GM18498 (cell line): Measurements from ENCODE around the gene SYNE4.
"Not testable (repeated sequence)": the region's sequence is repeated elsewhere in the genome, so short reads cannot be mapped to it uniquely, and the experiment has no call there.

Source experiments
- ATAC-seq: cut with Tn5 transposase; IDR thresholded peaks from one replicate; pipeline ENCODE4 v1.9.1; 2021; ENCODE audit warnings: mild to moderate bottlenecking, moderate library complexity; ENCODE audit not compliant: unreplicated experiment

Gene SYNE4, protein sequence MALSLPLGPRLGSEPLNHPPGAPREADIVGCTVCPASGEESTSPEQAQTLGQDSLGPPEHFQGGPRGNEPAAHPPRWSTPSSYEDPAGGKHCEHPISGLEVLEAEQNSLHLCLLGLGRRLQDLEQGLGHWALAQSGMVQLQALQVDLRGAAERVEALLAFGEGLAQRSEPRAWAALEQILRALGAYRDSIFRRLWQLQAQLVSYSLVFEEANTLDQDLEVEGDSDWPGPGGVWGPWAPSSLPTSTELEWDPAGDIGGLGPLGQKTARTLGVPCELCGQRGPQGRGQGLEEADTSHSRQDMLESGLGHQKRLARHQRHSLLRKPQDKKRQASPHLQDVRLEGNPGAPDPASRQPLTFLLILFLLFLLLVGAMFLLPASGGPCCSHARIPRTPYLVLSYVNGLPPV

DNA sequence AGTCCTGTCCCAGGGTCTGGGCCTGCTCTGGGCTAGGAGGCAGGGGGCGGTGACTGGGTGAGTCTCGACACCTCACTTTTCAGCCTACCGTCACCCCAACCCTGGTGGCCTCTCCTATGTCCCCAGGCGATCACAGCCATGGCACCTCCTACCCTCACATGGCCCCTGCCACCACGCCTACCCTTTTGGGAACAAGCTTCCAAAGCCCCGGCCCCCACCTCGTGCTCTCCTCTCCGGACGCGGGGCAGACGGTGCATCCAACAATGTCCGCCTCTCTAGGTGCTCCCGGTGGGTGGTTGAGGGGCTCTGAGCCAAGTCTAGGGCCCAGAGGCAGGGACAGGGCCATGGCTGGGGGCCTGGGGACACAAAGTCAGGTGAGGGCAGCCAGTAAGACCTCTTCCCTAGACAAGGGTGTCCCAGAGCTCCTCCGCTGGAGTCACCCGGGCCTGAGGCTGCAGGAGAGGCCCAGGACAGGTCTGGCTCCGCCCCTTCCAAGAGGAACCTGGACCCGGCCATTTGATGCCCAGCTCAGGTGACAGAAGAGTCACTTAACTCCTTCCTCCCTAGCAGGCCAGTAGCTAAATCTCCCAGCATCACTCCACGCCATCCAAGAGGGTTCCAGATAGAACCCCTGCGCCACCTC, at the start of gene SYNE4:
Gene SYNE4 (minus strand): TSS at position 478 of the 643 bp plus-strand sequence. CDS start 132 bp downstream, at position 346.
- no peak for ATAC-seq

DNA sequence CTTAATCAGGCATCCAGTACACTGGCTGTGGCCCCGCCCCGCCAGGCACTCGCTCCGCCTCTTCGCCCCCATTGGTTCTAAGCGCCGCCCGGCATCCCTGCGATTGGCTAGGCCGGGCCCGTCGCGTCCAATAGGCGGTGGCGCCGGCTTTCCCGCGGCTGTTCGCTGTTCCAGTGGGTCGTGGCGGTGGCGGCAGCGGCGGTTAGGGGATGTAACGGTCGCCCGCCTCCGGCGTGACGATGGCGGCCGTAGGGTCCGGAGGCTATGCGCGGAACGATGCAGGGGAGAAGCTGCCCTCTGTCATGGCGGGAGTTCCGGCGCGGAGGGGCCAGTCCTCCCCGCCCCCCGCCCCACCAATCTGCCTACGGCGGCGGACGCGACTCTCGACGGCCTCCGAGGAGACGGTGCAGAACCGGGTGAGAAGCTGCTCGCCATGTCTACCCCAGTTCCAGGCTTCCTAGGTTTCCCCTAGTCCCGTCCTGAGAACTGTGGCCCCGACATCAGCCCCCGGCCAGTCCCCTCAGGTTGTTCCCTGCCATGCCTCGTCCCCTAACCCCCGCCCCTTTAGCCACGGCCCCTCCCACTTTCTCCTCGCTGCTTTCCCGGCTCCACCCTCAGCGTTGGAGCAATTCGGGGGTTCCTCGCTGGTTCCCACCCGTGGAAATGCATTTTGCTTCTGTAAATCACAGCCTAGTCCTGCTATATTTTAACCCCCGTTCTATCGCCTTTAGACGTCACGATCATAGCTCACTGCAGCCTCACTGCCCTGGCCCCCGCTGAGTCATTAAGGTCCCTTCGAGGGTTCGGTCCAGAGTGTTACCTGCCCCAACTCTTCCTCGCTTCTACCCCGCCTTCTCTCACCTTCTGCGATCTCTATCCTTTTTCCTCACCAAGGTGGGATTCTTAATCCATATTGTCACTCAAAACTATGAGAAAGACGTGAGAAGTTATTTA, 46.4 kb upstream of the SYNE4 start, which contains the start of gene WDR62:
Gene WDR62 (plus strand): TSS at position 165 of the 954 bp plus-strand sequence. CDS start 75 bp downstream, at position 240.
- ATAC-seq = peak; percentile 77

DNA sequence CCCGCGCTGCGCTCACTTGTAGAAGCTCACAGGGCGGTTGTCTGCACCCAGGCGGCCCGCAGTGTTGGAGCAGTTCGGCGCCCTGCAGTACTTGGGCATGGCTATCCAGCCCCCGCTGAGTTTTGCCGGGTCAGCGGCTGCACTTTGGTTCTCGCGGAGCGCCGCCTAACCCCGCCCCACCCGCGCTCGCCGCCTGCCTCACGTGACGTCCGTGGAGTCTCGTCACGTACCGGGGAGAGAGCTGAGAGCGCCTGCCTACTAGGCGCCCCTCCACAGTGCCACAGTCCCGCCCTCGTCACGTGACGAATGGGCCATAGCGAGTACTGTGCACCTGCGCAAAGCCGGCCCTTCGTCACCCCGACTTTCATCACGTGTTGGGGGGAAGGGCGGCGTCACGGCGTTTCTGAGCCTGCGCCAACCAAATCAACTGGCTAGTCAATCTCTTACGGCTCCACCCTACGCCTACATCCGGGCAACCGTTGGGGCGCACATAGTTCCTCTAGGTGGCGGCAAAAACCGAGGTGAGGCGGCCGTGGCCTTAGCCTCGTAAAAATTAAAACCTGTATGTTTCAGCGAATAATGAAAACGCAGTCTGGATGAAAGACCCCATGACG, 45.6 kb upstream of the SYNE4 start, which contains the start of gene THAP8:
Gene THAP8 (minus strand): TSS at position 167 of the 614 bp plus-strand sequence. CDS start 68 bp downstream, at position 99.
- ATAC-seq = peak; percentile 81

DNA sequence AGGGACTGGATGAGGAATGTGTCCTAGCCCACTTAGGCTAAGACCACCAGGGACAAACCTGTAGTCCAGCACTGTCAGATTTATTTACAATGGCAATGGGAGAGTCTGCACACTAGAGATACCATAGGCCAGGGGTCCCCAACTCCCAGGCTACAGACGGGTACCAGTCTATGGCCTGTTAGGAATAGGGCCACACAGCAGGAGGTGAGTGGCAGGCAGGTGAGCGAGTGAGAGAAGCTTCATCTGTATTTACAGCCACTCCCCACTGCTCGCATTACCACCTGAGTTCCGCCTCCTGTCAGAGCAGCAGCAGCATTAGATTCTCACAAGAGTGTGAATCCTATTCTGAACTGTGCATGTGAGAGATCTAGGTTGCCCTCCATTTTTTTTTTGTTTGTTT, 43.0 kb upstream of the SYNE4 start:
- ATAC-seq = no peak

DNA sequence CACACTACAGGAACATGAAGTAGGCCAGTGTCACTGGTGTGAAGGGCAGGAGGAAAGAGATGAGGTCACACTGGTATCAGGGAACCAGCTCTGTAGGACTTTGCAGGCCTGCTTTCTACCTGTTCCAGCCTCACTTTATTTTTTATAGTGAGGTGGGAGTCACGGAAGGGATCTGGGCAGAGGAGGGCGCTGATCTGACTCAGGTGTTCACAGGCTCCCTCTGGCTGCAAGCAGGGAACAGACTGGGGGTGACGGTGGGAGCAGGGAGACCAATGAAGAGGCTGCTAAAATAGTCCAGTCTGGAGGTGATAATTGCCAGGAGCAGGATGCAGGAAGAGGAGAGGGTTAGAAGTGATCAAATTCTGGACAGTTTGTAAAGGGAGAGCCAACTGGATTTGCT, 42.6 kb upstream of the SYNE4 start:
- no peak for ATAC-seq

DNA sequence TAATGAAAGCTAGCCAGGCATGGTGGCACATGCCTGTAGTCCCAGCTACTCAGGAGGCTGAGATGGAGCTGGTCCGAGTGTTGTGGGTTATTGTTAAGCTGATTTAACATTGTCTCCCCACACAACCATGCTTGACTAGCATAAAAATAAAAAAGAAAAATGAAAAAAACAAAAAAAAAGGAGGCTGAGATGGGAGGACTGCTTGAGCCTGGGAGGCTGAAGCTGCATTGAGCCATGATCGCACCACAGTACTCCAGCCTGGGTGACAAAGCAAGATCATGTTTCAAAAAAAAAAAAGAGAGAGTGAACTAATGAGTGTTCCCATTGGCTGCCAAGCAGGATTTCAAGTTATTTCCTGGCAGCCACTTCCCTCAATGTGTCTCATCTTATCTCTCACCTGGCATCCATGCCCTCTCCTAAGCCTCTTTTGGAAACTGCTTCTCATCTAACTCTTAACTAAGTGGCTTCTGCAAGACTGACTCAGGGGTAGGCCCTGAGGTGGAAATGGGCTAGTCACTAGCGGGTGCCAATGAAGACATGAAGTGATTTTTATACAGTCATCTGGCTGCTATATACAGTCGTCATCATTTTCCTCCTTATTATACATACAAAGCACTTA, 40.6 kb upstream of the SYNE4 start:
- no peak for ATAC-seq

DNA sequence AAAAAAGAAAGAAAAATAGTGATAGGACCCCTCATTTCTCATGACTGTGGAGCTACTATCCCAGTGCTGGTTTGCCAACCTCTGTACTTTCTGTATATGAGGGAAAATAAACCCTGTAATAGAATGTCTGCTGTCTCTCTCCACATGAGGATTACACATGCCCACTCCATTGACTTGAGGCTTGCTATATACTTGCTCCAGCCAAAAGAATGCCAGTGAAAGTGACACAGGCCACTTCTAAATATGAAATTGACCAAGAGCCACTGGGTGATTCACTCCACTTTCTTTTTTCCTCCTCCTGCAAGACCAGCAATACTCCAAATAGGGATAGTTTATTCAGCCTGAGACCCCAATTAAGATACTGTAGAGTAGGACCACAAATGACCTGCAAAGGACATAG, 39.2 kb upstream of the SYNE4 start:
- no peak for ATAC-seq

DNA sequence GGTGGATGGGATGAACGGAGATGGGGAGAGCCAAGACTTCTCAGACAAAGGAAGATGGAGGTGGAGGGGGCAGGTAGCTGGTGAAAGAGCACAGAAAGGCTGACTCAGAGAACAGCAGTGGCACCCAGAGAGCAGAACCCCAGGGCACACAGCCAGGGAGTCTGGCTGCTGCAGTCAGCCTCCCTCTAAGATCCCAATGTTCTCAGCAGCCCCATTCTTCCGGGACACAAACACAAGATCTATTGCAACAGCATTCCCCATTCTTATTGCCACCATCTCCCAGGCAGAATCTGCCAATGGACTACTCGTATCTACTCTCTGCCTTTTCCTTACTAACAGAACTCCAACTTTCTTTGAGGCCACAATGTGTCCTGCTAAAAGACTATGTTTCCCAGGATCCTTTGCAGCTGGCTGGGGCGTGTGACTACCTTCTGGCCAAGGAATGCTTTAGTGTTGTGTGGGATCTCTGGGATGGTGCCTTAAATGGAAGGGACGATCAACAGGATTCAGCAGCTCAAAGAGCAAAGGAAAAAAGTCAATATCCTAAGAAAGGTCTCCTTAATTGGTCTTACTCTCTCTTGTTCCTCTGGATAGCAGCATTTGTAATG, 37.9 kb upstream of the SYNE4 start:
- ATAC-seq = no peak

DNA sequence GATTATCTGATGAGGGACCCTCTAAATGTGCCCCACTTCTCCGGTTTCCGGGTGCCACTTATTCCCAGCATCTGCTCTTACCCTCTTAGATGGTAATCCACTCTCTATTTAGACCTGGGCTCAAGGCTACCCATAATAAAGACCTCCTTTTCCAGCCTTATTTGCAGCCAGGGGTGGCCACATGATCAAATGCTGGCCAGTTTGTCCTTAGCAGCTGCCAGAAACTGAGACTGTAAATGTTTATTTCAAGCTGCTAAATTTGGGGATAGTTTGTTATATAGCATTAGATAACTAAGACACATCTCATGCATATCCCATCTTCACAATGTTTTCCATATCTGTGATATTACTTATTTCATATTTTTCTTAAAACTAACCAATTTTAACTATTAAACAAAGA, 35.3 kb upstream of the SYNE4 start:
- no peak for ATAC-seq

DNA sequence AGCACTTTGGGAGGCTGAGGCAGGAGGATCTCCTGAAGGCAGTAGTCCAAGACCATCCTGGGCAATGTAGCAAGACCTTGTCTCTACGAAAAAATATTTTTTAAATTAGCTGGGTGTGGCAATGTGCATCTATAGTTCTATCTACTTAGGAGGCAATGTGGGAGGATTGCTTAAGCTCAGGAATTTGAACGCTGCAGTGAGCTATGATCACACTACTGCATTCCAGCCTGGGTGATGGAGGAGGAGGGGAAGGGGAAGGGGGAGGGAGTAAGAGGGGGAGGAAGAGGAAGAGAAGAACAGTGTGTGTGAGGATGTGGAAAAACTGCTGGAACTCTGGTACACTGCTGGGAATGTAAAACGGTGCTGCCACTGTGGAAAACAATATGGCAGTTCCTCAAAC, 33.2 kb upstream of the SYNE4 start:
- no peak for ATAC-seq

DNA sequence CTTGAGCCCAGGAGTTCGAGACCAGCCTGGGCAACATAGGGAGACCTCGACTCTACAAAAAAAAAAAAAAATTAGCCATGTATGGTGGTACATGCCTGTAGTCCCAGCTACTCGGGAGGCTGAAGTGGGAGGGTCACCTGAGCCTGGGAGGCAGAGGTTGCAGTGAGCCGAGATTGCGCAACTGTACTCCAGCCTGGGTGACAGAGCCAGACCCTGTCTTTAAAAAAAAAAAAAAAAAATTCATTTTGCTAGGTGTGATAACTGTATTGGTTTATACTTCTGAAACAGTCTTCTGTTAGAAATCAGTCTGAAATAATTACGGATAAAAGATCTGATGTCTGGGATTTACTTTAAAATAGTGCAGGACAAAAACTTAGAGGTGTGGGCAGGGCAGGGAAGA, 32.5 kb upstream of the SYNE4 start:
- ATAC-seq = not testable (repeated sequence)

DNA sequence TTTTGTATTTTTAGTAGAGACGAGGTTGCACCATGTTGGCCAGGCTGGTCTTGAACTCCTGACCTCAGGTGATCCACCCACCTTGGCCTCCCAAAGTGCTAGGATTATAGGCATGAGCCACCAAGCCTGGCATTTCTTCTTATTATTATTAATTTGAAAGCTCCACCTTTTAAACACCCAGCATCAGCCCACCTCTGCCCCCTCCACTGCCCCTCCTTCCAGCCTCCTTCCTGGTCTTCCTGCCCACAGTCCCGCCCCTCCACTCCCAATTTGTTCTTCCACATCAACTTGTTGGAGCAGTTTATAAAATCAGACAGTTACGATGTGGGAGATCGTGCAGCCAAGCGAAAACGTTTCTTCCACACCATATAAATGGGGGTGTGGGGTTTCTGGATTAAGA, 31.9 kb upstream of the SYNE4 start:
- ATAC-seq = no peak

DNA sequence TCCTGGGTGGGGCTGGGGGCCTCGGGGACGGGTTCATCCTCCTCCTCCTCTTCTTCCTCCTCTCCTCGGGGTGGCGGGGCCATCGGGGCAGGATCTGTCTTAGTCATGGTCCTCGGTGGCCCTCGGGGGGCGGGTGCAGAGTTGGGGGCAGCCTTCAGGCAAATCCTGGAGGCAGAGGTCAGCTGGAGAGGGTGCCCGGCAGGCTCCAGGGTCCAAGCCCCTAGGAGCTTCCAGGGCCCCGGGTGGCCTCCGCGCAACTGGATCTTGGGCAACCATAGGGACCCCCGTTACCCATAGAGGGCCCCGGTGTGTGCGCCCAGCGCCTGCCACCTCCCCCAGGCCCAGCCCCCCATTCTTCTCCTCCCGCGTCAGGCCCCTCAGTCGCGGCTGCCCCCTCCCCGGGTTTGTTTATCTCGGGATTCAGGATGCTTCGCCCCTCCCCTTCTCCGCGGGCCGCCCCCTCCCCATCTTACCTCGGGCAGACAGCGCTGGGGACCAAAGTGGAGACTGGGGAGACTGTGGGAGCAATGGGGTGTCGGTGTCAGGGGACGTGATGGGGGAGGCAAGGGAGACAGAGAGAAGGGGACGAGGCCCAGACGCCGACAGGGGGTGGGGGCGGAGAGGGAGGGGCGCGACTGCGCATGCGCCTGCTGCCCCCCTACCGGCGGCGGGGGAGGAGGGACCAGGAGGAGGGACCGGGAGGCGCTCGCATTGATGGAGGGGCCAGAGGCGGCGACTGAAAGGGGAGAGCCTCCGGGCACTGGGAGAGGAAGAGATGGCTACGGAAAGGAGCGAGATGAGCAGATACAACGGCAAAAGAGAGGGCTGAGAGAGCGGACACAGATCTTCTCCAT, 23.9 kb upstream of the SYNE4 start, which contains the start of gene CLIP3:
Gene CLIP3 (minus strand): TSS at position 623 of the 854 bp plus-strand sequence. CDS start 516 bp downstream, at position 107.
- ATAC-seq = no peak

DNA sequence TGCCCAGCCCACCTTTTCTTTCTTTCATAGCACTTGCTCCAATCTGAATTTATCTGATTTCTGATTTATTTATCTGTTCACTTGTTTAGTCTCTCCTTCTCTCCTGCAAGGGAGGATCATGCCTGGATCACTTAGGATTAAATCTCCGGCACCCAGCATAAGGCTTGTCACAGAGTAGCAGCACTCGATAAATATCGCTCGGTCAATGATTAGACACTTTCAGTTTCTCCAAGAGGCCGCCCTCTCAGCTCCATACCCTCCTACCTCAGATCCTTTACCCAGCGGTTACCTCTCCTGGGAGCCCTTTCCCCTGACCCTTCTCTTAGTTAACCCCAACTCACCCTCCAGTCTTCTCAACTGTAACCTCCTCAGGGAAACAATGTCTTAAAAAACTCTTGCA, 22.7 kb upstream of the SYNE4 start:
- no peak for ATAC-seq

DNA sequence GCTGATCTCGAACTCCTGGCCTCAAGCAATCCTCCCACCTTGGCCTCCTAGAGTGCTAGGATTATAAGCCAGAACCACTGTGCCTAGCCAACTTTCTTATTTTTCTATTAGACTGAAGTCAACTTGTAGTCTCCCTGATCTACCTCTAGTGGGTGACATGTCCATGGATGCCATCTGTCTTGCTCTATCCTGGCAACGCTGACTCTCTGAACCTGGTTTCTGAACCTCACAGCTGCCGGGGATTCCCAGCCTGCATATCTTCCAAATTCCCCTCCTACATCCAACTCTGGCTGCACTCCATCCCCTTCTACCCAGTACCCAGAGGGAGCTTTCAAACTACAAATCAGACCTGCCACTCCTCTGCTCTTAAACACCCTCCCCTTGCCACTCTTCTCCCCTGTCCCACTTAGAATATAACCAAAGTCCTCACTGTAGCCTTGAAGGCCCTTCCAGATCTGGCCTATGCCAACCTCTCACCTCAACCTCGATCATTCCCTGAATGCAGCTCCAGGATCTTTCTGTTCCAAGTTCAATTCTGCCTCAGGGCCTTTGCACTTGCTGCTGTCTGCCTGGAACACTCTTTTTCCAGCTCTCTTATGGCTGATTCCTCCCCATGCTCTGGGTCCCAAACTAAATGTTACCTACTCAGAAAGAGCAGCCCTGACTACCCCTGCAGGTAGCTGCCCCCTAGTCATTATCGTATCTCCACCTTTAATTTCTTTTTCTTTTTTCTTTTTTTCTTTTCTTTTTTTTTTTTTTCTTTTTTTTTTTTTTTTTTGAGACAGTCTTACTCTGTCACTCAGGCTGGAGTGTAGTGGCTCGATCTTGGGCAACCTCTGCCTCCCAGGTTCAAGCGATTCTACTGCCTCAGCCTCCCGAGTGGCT, 21.9 kb upstream of the SYNE4 start:
- ATAC-seq = no peak

DNA sequence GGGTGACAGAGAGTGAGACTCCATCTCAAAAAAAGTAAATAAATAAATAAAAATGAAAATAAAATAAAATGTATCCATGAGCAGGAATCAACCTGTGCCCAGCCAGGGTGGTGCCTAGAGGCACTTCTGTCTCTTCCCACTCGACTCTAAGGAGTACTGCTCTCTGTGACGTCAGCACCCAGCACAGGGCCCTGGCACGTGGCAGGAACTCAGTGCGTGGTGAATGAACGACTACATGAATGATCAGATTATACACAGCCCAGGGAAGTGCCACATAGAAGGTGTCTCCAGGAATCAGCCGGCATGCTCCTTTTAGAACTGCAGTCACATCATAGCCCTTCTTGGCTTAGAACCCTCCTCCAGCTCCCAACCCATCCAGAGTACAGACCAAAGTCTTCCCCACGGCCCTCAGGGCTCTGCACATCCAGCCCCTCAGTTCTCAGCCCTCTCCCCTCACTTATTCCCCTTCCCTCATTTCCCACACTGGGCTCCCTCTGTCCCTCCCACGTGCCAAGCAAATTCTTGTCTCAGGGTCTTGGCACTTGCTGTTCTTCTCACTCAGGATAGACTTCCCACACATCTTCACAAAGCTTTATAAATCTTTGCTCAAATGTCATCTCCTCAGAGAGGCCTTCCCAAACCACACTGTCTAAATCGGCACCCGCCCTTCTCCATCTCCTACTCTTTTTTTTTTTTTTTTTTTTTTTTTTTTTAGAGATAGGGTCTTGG, 19.9 kb upstream of the SYNE4 start:
- ATAC-seq = no peak

DNA sequence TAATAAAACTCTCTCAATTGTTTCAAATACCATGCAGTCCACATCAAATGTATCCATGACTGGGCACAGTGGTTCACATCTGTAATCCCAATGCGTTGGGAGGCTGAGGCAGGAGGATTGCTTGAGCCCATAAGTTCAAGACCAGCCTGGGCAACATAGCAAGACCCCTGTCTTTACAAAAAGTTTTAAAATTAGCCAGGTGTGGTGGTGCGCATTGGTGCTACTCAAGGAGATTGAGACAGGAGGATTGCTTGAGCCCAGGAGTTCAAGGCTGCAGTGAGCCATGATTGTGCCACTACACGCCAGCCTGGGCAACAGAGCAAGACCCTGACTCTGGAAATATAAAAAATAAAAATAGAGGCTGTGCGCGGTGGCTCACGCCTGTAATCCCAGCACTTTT, 19.1 kb upstream of the SYNE4 start:
- ATAC-seq = no peak
